ENCODE data around the gene HBZ. TPM values are rescaled to one million over a fixed set of nuclear protein-coding genes. Genes with fewer than 3 reads are reported as not detected.

Gene HBZ
- total RNA-seq, 2 experiments from 2014 or later, result not detected

- DNase-seq (ENCODE audit: low spot score), result no peak
- intact Hi-C loops (cut with micrococcal nuclease; ENCODE audit: unreplicated experiment), result no loop called here
- TSS peak; percentile 32 for BruUV-seq (replicated peaks)
- no peak overlapping the region for H3K4me3 ChIP-seq (ENCODE audit: low read depth, low read length, poor library complexity, severe bottlenecking)
- no peak overlapping the region for H3K27ac ChIP-seq (ENCODE audit: low read depth, low read length, poor library complexity, severe bottlenecking)
- ChIA-PET POLR2A (no interaction called here), CTCF (ENCODE audit: unreplicated experiment) (no interaction called here)
- no peak overlapping the region for H2AFZ ChIP-seq (ENCODE audit: low read length)
- H3K9me3 ChIP-seq (ENCODE audit: low read length), result no peaks in the 10 kb centered on the region
- no peak overlapping the region for H3K4me2 ChIP-seq (ENCODE audit: low read length)
- H3K36me3 ChIP-seq (ENCODE audit: insufficient read depth, low read length), result peaks cover 29% of the 10 kb centered on the region; the same call in 1 of the 2 replicates
- no peaks in the 10 kb centered on the region for H3K9me2 ChIP-seq (ENCODE audit: insufficient read depth, low read length)
- TF ChIP-seq CTCF (conservative IDR thresholded peaks at IDR 0.05; ENCODE audit: low read length) (no peak), EZH2phosphoT487 (IDR thresholded peaks at IDR 0.05; ENCODE audit: borderline replicate concordance, low read depth, low read length) (no peak)
- no peaks in the 10 kb centered on the region for H3K79me2 ChIP-seq (ENCODE audit: insufficient read depth, low read depth, low read length)
- H4K20me1 ChIP-seq (ENCODE audit: insufficient read depth, low read length), result no peaks in the 10 kb centered on the region
- no peaks in the 10 kb centered on the region for H3K4me1 ChIP-seq (ENCODE audit: insufficient read depth, low read length, poor library complexity, severe bottlenecking)
These were observed 47.5 kb upstream of the HBZ start for GRCh38 chr16:104928-105327.

GRCh38 chr16:105521-105920, 46.9 kb upstream of the HBZ start:
- TF ChIP-seq EZH2phosphoT487 (IDR thresholded peaks at IDR 0.05; ENCODE audit: borderline replicate concordance, low read depth, low read length) (no peak), CTCF (conservative IDR thresholded peaks at IDR 0.05; ENCODE audit: low read length) (no peak)
- Histone ChIP-seq H4K20me1 (ENCODE audit: insufficient read depth, low read length) (no peaks in the 10 kb centered on the region), H2AFZ (ENCODE audit: low read length) (no peak overlapping the region), H3K9me3 (ENCODE audit: low read length) (no peaks in the 10 kb centered on the region), H3K4me3 (ENCODE audit: low read depth, low read length, poor library complexity, severe bottlenecking) (no peak overlapping the region), H3K36me3 (ENCODE audit: insufficient read depth, low read length) (peaks cover 29% of the 10 kb centered on the region; the same call in 1 of the 2 replicates), H3K4me1 (ENCODE audit: insufficient read depth, low read length, poor library complexity, severe bottlenecking) (no peaks in the 10 kb centered on the region), H3K9me2 (ENCODE audit: insufficient read depth, low read length) (no peaks in the 10 kb centered on the region), H3K4me2 (ENCODE audit: low read length) (no peak overlapping the region), H3K79me2 (ENCODE audit: insufficient read depth, low read depth, low read length) (no peaks in the 10 kb centered on the region), H3K27ac (ENCODE audit: low read depth, low read length, poor library complexity, severe bottlenecking) (no peak overlapping the region)
- ChIA-PET POLR2A (no interaction called here), CTCF (ENCODE audit: unreplicated experiment) (interaction anchor here (0.6 kb wide), 1 partner anchor 128 kb away, joined by 3 read pairs; no protein-coding TSS in a partner anchor)
- DNase-seq (ENCODE audit: low spot score), result no peak
- no TSS peak for BruUV-seq (replicated peaks)
- intact Hi-C loops (cut with micrococcal nuclease; ENCODE audit: unreplicated experiment), result no loop called here

- peaks cover 33% of the 10 kb centered on the region for H3K36me3 ChIP-seq (ENCODE audit: insufficient read depth, low read length)
- POLR2A ChIA-PET, result no interaction called here
- intact Hi-C loops (cut with micrococcal nuclease; ENCODE audit: unreplicated experiment), result loop anchor here (1.0 to 2.0 kb wide), 3 partner anchors 77 to 256 kb away; no protein-coding TSS in a partner anchor
These were observed 45.7 kb upstream of the HBZ start for GRCh38 chr16:106623-107324.

More at GRCh38 chr16:106623-107324, 45.7 kb upstream of the HBZ start:
- Histone ChIP-seq H3K4me1 (ENCODE audit: insufficient read depth, low read length, poor library complexity, severe bottlenecking) (no peaks in the 10 kb centered on the region), H4K20me1 (ENCODE audit: insufficient read depth, low read length) (no peaks in the 10 kb centered on the region), H3K79me2 (ENCODE audit: insufficient read depth, low read depth, low read length) (no peaks in the 10 kb centered on the region), H3K9me3 (ENCODE audit: low read length) (no peaks in the 10 kb centered on the region), H3K4me3 (ENCODE audit: low read depth, low read length, poor library complexity, severe bottlenecking) (no peak overlapping the region), H2AFZ (ENCODE audit: low read length) (no peak overlapping the region), H3K4me2 (ENCODE audit: low read length) (no peak overlapping the region), H3K9me2 (ENCODE audit: insufficient read depth, low read length) (no peaks in the 10 kb centered on the region), H3K27ac (ENCODE audit: low read depth, low read length, poor library complexity, severe bottlenecking) (no peak overlapping the region)
- no peak for TF ChIP-seq EZH2phosphoT487 (IDR thresholded peaks at IDR 0.05; ENCODE audit: borderline replicate concordance, low read depth, low read length)
- peak; percentile 89 for TF ChIP-seq CTCF (conservative IDR thresholded peaks at IDR 0.05; ENCODE audit: low read length)
- CTCF ChIA-PET (ENCODE audit: unreplicated experiment), result interaction anchor here (0.5 to 0.8 kb wide), 3 partner anchors 41 to 246 kb away, joined by 3 read pairs; partner anchors contain the start of gene AXIN1
- no TSS peak for BruUV-seq (replicated peaks)
- DNase-seq (ENCODE audit: low spot score), result peak; percentile 81

Measured in OCI-LY7 (cell line).